Inflammatory macrophage treated with lipopolysaccharide for 1 hour (primary cell): ENCODE data around the gene CYTH3.
A peak's percentile ranks its signal among the peaks of the same experiment; 100 is the strongest.

Experiments used
- DNase-seq, 2 donors: peaks; one replicate each; pipeline ENCODE4 v3.0.0-alpha.2; 2020 to 2022

CYTH3 gene

GRCh38 chr7:6279341-6279740 lies 6.9 kb upstream of the CYTH3 start:
- DNase-seq: no peak

- DNase-seq: no peak
Observed at GRCh38 chr7:6278749-6279310, 6.4 kb upstream of the CYTH3 start.

GRCh38 chr7:6277476-6277875 lies 5.1 kb upstream of the CYTH3 start:
- no peak for DNase-seq

GRCh38 chr7:6276911-6277408 lies 4.5 kb upstream of the CYTH3 start:
- DNase-seq: no peak

- no peak for DNase-seq
Observed at GRCh38 chr7:6274743-6275142, 2.3 kb upstream of the CYTH3 start.

- no peak for DNase-seq
Observed at GRCh38 chr7:6273917-6274630, 1.6 kb upstream of the CYTH3 start.

- no peak for DNase-seq
Observed at GRCh38 chr7:6273380-6273837, 985 bp upstream of the CYTH3 start.

GRCh38 chr7:6271694-6272440 lies 557 bp downstream of the CYTH3 start:
- DNase-seq: no peak

- peak; percentile 60 to 64 for DNase-seq
Observed at GRCh38 chr7:6271060-6271658, 1.3 kb downstream of the CYTH3 start.

GRCh38 chr7:6269527-6269926 lies 2.9 kb downstream of the CYTH3 start:
- no peak for DNase-seq

GRCh38 chr7:6268907-6269306 lies 3.5 kb downstream of the CYTH3 start:
- DNase-seq: no peak

- no peak for DNase-seq
Observed at GRCh38 chr7:6268023-6268900, 4.2 kb downstream of the CYTH3 start.

- DNase-seq: no peak
Observed at GRCh38 chr7:6266699-6267098, 5.7 kb downstream of the CYTH3 start.

GRCh38 chr7:6262221-6262620 lies 10.2 kb downstream of the CYTH3 start:
- no peak for DNase-seq

GRCh38 chr7:6261699-6262098 lies 10.7 kb downstream of the CYTH3 start:
- DNase-seq: no peak

- no peak for DNase-seq
Observed at GRCh38 chr7:6260291-6261187, 11.9 kb downstream of the CYTH3 start.

GRCh38 chr7:6259257-6259656 lies 13.2 kb downstream of the CYTH3 start:
- DNase-seq: no peak

GRCh38 chr7:6258440-6259182 lies 13.8 kb downstream of the CYTH3 start:
- DNase-seq: peak in 1 of 2 donors; percentile 11

GRCh38 chr7:6257675-6258074 lies 14.7 kb downstream of the CYTH3 start:
- peak; percentile 18 to 46 for DNase-seq
